CD4-positive, alpha-beta T cell (primary cell): ENCODE results near the gene EML6. TPM values are rescaled to one million over a fixed set of nuclear protein-coding genes. Genes with fewer than 3 reads are reported as not detected.
A peak's percentile ranks its signal among the peaks of the same experiment; 100 is the strongest.

Experiments used
- ATAC-seq: fragments of 200-7000 bp; cut with Tn5 transposase; one replicate; pipeline ENCODE4 v1.10.0; 2022; ENCODE audit warnings: mild to moderate bottlenecking; ENCODE audit not compliant: poor library complexity
- CTCF ChIA-PET: fragments of 350-600 bp; sonication (Branson Sonifier 250); formaldehyde crosslinking; loops from one replicate; lab custom pipeline; 2021; ENCODE audit warnings: antibody characterized with exemption, inconsistent platforms; lab: Charles Lee
- POLR2A ChIA-PET: fragments of 350-600 bp; sonication (Branson Sonifier 250); formaldehyde crosslinking; loops from one replicate; lab custom pipeline; 2021; ENCODE audit warnings: antibody characterized with exemption, inconsistent platforms; lab: Charles Lee
- DNase-seq, 14 experiments: peaks; one replicate each; pipeline ENCODE4 v3.0.0-alpha.2; 2013 to 2020; ENCODE audit warnings: mixed read lengths in 2 of 14
- H3K27ac ChIP-seq, 2 donors: one replicate each; pipeline versions ENCODE4 v1.5.1 to v1.7.0; 2013; ENCODE audit warnings: low read length in 2 of 2, low read depth in 1 of 2, mild to moderate bottlenecking in 1 of 2
- H3K27me3 ChIP-seq, 2 experiments: 1 replicate in 1 of 2; 2 replicates in 1 of 2; pipeline versions ENCODE4 v1.6.1 to v1.7.0; 2013; ENCODE audit warnings: low read length in 2 of 2, control low read depth in 1 of 2, mild to moderate bottlenecking in 1 of 2, moderate library complexity in 1 of 2; ENCODE audit not compliant: insufficient read depth in 2 of 2, control insufficient read depth in 1 of 2
- H3K36me3 ChIP-seq: one replicate; pipeline ENCODE4 v1.6.1; 2013; ENCODE audit warnings: low read length, control low read depth; ENCODE audit not compliant: insufficient read depth
- H3K4me1 ChIP-seq: one replicate; pipeline ENCODE4 v1.6.1; 2013; ENCODE audit warnings: low read length, control low read depth; ENCODE audit not compliant: insufficient read depth
- H3K4me3 ChIP-seq: one replicate; pipeline ENCODE4 v1.5.1; 2013; ENCODE audit warnings: mild to moderate bottlenecking, low read length, moderate library complexity
- H3K9me3 ChIP-seq, 2 experiments: 1 replicate in 1 of 2; 2 replicates in 1 of 2; pipeline versions ENCODE4 v1.6.1 to v1.7.0; 2013; ENCODE audit warnings: low read length in 2 of 2, mild to moderate bottlenecking in 2 of 2, control low read depth in 1 of 2, moderate library complexity in 1 of 2; ENCODE audit not compliant: control insufficient read depth in 1 of 2, insufficient read depth in 1 of 2
- H3K27ac Mint-ChIP-seq: one replicate; pipeline ENCODE4 v1.8.0; 2020; ENCODE audit warnings: mixed read lengths
- H3K27me3 Mint-ChIP-seq: one replicate; pipeline ENCODE4 v1.8.0; 2021; ENCODE audit warnings: mixed read lengths
- H3K36me3 Mint-ChIP-seq: one replicate; pipeline ENCODE4 v1.8.0; 2021; ENCODE audit warnings: low read depth, mixed read lengths
- H3K4me1 Mint-ChIP-seq: one replicate; pipeline ENCODE4 v1.8.0; 2021; ENCODE audit warnings: low read depth, mixed read lengths
- H3K4me3 Mint-ChIP-seq: one replicate; pipeline ENCODE4 v1.8.0; 2020; ENCODE audit warnings: mild to moderate bottlenecking, mixed read lengths
- H3K9me3 Mint-ChIP-seq: one replicate; pipeline ENCODE4 v1.8.0; 2020; ENCODE audit warnings: mixed read lengths
- CTCF ChIP-seq: fragments of 200-600 bp; IDR thresholded peaks from one replicate; pipeline ENCODE4 v1.8.0; 2022; ENCODE audit warnings: antibody characterized with exemption, mild to moderate bottlenecking
- intact Hi-C, 2 experiments: fragments of 100-400 bp; cut with DNase I in 1 of 2; cut with micrococcal nuclease in 1 of 2; formaldehyde crosslinking; loops; one replicate each; pipeline versions ENCODE4 v1.15.1 to v1.9.0; 2023 to 2025; cut with DNase I, micrococcal nuclease
- total RNA-seq, 174 experiments: library from RNA in 2 of 174; stranded (reverse) in 2 of 174; gene quantifications; one replicate each; pipeline ENCODE4 v1.2.3 and lab custom pipeline; 2021 to 2026

The EML6 gene
- total RNA-seq, 2 experiments from 2014 or later: 0.22 to 0.34 TPM

- Histone ChIP-seq H3K36me3 (no peaks in the 10 kb centered on the region), H3K9me3 (no peaks in the 10 kb centered on the region), H3K4me1 (no peaks in the 10 kb centered on the region), H3K27me3 (no peaks in the 10 kb centered on the region), H3K4me3 (no peak overlapping the region), H3K27ac (no peak overlapping the region)
- TF ChIP-seq CTCF: no peak
- H3K4me3 Mint-ChIP-seq: no peak overlapping the region
- intact Hi-C loops: no loop called here
- ATAC-seq (no peak), DNase-seq (no peak)
- H3K4me1 Mint-ChIP-seq: no peaks in the 10 kb centered on the region
- H3K36me3 Mint-ChIP-seq: no peaks in the 10 kb centered on the region
- POLR2A ChIA-PET: interaction anchor here (0.6 kb wide), 1 partner anchor 315 kb away, joined by 4 read pairs; no protein-coding TSS in a partner anchor
- H3K27ac Mint-ChIP-seq: no peak overlapping the region
- H3K27me3 Mint-ChIP-seq: no peaks in the 10 kb centered on the region
- CTCF ChIA-PET: interaction anchor here (1.3 kb wide), 1 partner anchor 303 kb away, joined by 3 read pairs; no protein-coding TSS in a partner anchor
- no peaks in the 10 kb centered on the region for H3K9me3 Mint-ChIP-seq
These were observed 157.0 kb downstream of the EML6 start for GRCh38 chr2:54880428-54880827.

GRCh38 chr2:54881759-54882158, 158.3 kb downstream of the EML6 start:
- Histone ChIP-seq H3K4me1 (no peaks in the 10 kb centered on the region), H3K27ac (no peak overlapping the region), H3K9me3 (no peaks in the 10 kb centered on the region), H3K27me3 (no peaks in the 10 kb centered on the region), H3K4me3 (no peak overlapping the region), H3K36me3 (no peaks in the 10 kb centered on the region)
- Mint-ChIP-seq H3K9me3 (no peaks in the 10 kb centered on the region), H3K4me3 (no peak overlapping the region), H3K27ac (no peak overlapping the region), H3K4me1 (no peaks in the 10 kb centered on the region), H3K27me3 (no peaks in the 10 kb centered on the region), H3K36me3 (no peaks in the 10 kb centered on the region)
- POLR2A ChIA-PET: interaction anchor here (0.6 kb wide), 1 partner anchor 88 kb away, joined by 3 read pairs; no protein-coding TSS in a partner anchor
- intact Hi-C loops: no loop called here
- CTCF ChIA-PET: interaction anchor here (1.0 kb wide), 1 partner anchor 42 kb away, joined by 3 read pairs; no protein-coding TSS in a partner anchor
- DNase-seq (peak in 1 of 14 experiments; percentile 18), ATAC-seq (peak; percentile 83)
- no peak for TF ChIP-seq CTCF

- no peaks in the 10 kb centered on the region for H3K4me1 Mint-ChIP-seq
- ChIA-PET CTCF (no interaction called here), POLR2A (no interaction called here)
These were observed 162.4 kb downstream of the EML6 start for GRCh38 chr2:54885891-54886290.

More at GRCh38 chr2:54885891-54886290, 162.4 kb downstream of the EML6 start:
- no peak for DNase-seq
- TF ChIP-seq CTCF: no peak
- no peak for ATAC-seq
- intact Hi-C loops: no loop called here
- H3K4me3 Mint-ChIP-seq: no peak overlapping the region
- H3K4me3 ChIP-seq: no peak overlapping the region
- H3K27ac Mint-ChIP-seq: no peak overlapping the region
- peaks cover 11% of the 10 kb centered on the region for H3K27me3 Mint-ChIP-seq
- no peaks in the 10 kb centered on the region for H3K36me3 ChIP-seq
- H3K9me3 ChIP-seq: no peaks in the 10 kb centered on the region
- no peaks in the 10 kb centered on the region for H3K4me1 ChIP-seq
- no peaks in the 10 kb centered on the region for H3K27me3 ChIP-seq
- no peaks in the 10 kb centered on the region for H3K36me3 Mint-ChIP-seq
- no peaks in the 10 kb centered on the region for H3K9me3 Mint-ChIP-seq
- H3K27ac ChIP-seq: no peak overlapping the region
